Dendritic cell treated with granulocyte-macrophage colony-stimulating factor and Interleukin-4, amounts not matched to agents 40 ng/mL and 50 ng/mL, for 4 days (primary cell): ENCODE results near the gene ABCG2.
"Not testable (repeated sequence)": the region's sequence is repeated elsewhere in the genome, so short reads cannot be mapped to it uniquely, and the experiment has no call there.

Experiments
- H3K27ac Mint-ChIP-seq: one replicate; pipeline ENCODE4 v1.8.0; 2022; ENCODE audit warnings: mild to moderate bottlenecking, mixed read lengths
- H3K27me3 Mint-ChIP-seq: one replicate; pipeline ENCODE4 v1.8.0; 2022; ENCODE audit warnings: mild to moderate bottlenecking, mixed read lengths
- H3K36me3 Mint-ChIP-seq: one replicate; pipeline ENCODE4 v1.8.0; 2022; ENCODE audit warnings: low read depth, mixed read lengths
- H3K4me1 Mint-ChIP-seq: one replicate; pipeline ENCODE4 v1.8.0; 2022; ENCODE audit warnings: low read depth, mixed read lengths
- H3K4me3 Mint-ChIP-seq: one replicate; pipeline ENCODE4 v1.8.0; 2022; ENCODE audit warnings: mild to moderate bottlenecking, moderate library complexity, mixed read lengths
- H3K9me3 Mint-ChIP-seq: one replicate; pipeline ENCODE4 v1.8.0; 2022; ENCODE audit warnings: mixed read lengths
- intact Hi-C: fragments of 100-400 bp; cut with micrococcal nuclease; formaldehyde crosslinking; loops from one replicate; pipeline ENCODE4 v1.15.0; 2022

The ABCG2 gene

DNA sequence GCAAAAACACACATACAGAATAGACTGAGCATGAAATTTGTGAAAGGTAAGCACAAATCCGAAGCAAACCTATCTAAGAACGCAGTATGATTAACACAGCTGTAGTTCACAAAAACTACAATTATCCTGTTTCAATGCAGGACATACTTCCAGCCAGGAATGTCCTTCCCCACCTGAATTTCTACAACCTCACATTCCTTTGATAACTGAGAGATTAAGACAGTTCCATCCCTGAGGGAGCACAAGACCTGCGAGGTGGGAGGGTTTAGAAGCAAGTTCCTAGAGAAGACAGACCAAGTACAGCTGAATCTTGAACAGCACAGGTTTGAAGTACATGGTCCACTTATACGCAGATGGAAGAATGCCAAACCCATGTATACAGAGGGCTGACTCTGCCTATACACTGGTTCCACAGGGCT lies 10.6 kb downstream of the ABCG2 start:
- intact Hi-C loops, result no loop called here
- Mint-ChIP-seq H3K27ac (no peak overlapping the region), H3K4me1 (no peaks in the 10 kb centered on the region)

DNA sequence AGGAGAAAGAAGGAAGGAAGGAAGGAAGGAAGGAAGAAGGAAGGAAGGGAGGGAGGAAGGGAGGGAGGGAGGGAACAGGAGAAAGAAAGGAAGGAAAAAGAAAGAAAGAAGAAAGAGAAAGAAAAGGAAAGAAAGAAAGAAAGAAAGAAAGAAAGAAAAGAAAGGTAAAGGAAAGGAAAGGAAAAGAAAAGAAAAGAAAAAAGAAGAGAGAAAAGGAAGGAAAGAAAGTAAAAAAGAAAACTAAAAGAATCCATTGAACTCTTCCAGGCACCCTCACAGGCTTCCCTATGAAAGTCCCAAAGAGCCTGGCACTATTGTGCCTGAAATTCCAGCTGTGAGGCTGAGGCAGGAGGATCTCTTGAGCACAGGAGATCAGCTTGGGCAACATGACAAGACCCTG lies 11.5 kb downstream of the ABCG2 start:
- no peak overlapping the region for H3K27ac Mint-ChIP-seq
- peaks cover 12% of the 10 kb centered on the region for H3K27me3 Mint-ChIP-seq
- no peaks in the 10 kb centered on the region for H3K9me3 Mint-ChIP-seq
- intact Hi-C loops, result no loop called here
- H3K36me3 Mint-ChIP-seq, result no peaks in the 10 kb centered on the region
- H3K4me3 Mint-ChIP-seq, result no peak overlapping the region
- no peaks in the 10 kb centered on the region for H3K4me1 Mint-ChIP-seq

More for the DNA sequence above, 10.6 kb downstream of the ABCG2 start:
- Mint-ChIP-seq H3K27me3 (peaks cover 12% of the 10 kb centered on the region), H3K9me3 (no peaks in the 10 kb centered on the region), H3K4me3 (no peak overlapping the region), H3K36me3 (no peaks in the 10 kb centered on the region)

DNA sequence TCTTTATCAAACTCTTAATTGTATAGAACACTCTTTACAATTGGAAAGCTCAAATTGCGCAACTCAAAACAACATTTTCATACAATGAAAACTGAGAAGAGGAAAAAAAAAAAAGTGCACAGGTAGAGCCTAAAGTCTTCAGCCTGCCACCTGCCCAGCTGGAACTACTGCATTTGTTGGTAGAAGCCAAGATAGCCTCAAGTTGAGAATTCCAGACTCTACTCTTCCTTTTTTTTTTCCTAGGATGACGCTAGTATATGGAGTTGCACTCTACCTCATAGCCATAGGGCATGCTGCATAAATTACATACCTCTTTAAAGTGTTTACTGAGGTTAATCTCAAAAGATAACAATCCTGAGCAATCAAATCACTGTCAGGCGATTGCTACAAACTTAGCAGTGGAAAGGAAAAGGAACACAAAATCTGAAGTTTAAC lies 13.6 kb downstream of the ABCG2 start:
- H3K9me3 Mint-ChIP-seq, result no peaks in the 10 kb centered on the region
- intact Hi-C loops, result no loop called here
- H3K4me3 Mint-ChIP-seq, result no peak overlapping the region
- no peaks in the 10 kb centered on the region for H3K4me1 Mint-ChIP-seq
- no peaks in the 10 kb centered on the region for H3K36me3 Mint-ChIP-seq
- H3K27me3 Mint-ChIP-seq, result peaks cover 12% of the 10 kb centered on the region
- no peak overlapping the region for H3K27ac Mint-ChIP-seq

DNA sequence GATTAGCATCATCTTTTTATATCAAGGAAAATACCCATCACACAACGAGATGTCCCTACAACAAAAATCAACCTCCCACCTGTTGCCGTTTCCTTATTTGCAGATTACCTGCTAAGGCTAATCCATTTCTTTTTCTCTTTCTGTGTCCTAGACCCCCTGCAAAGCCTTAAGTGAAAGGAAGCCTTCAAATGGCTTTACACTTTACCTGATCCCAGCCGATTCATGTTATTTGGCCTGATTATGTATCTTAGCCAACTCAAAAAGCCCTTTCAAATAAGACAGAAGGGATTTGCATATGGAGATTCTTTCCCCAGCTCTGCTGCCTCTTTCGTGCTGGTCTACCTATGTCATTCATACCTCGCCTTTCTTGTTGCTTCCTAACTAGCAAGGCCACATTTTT lies 14.4 kb downstream of the ABCG2 start:
- Mint-ChIP-seq H3K36me3 (no peaks in the 10 kb centered on the region), H3K4me1 (no peaks in the 10 kb centered on the region), H3K9me3 (no peaks in the 10 kb centered on the region), H3K27ac (no peak overlapping the region), H3K4me3 (no peak overlapping the region), H3K27me3 (peaks cover 12% of the 10 kb centered on the region)
- intact Hi-C loops, result no loop called here

DNA sequence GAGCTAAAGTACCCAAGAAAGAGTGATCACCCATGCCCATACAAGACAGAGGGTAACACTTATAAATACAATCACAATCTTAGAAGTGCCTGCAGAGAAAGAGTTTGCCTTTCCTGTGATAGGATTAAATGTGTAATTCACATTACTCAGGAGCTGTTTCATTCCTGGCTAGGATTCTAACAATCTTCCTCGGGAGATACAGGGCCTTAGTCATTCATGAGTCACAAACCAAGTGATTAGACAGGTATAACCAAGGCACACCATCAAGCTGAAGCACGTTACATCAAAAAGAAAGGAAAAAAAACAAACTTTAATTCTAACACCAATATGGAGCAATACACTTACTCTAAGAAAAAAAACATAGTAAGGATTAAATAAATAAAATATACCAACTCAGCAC lies 14.9 kb downstream of the ABCG2 start:
- no peak overlapping the region for H3K4me3 Mint-ChIP-seq
- H3K27ac Mint-ChIP-seq, result no peak overlapping the region
- intact Hi-C loops, result no loop called here
- no peaks in the 10 kb centered on the region for H3K36me3 Mint-ChIP-seq
- no peaks in the 10 kb centered on the region for H3K4me1 Mint-ChIP-seq
- peaks cover 12% of the 10 kb centered on the region for H3K27me3 Mint-ChIP-seq
- H3K9me3 Mint-ChIP-seq, result no peaks in the 10 kb centered on the region

DNA sequence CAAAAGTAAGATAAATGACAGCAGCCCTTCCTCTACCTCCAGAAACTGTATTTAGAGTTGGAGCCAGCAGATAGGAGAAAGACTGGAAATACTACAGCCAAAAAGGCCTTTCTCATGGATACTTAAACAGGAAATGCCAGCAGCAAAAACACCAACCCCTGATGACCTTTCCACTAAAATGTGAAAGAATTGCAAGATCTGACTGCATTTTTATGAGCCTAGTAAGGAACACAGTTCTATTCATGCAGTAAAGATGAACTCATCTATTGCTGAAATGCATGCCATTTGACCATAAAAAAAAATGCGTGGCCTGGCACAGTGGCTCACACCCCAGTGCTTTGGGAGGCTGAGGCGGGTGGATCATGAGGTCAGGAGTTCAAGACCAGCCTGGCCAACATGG lies 19.9 kb downstream of the ABCG2 start:
- H3K27me3 Mint-ChIP-seq, result peaks cover 2% of the 10 kb centered on the region
- H3K9me3 Mint-ChIP-seq, result no peaks in the 10 kb centered on the region
- no peak overlapping the region for H3K27ac Mint-ChIP-seq
- H3K4me1 Mint-ChIP-seq, result no peaks in the 10 kb centered on the region
- no peak overlapping the region for H3K4me3 Mint-ChIP-seq
- intact Hi-C loops, result no loop called here
- no peaks in the 10 kb centered on the region for H3K36me3 Mint-ChIP-seq

DNA sequence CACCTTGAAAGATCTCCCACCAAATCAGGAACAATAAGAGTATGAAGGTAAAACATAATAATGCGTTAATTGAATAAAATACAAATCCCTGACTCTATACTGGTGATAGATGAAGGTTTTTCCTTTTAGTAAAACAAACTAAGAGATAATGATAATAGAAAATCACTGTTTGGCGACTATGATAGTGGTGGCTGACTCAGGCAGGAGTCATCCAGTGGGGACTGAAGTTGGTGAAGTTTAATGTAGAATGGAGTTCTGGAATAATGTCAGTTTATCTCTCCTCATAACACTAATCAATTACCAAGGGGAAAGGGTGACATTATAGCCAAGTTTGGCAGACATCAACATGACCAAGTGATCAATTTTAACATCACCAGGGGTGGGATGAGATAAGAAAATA lies 21.3 kb downstream of the ABCG2 start:
- no peak overlapping the region for H3K4me3 Mint-ChIP-seq
- H3K4me1 Mint-ChIP-seq, result no peaks in the 10 kb centered on the region
- peaks cover 2% of the 10 kb centered on the region for H3K27me3 Mint-ChIP-seq
- intact Hi-C loops, result no loop called here
- H3K27ac Mint-ChIP-seq, result no peak overlapping the region
- no peaks in the 10 kb centered on the region for H3K9me3 Mint-ChIP-seq
- no peaks in the 10 kb centered on the region for H3K36me3 Mint-ChIP-seq

DNA sequence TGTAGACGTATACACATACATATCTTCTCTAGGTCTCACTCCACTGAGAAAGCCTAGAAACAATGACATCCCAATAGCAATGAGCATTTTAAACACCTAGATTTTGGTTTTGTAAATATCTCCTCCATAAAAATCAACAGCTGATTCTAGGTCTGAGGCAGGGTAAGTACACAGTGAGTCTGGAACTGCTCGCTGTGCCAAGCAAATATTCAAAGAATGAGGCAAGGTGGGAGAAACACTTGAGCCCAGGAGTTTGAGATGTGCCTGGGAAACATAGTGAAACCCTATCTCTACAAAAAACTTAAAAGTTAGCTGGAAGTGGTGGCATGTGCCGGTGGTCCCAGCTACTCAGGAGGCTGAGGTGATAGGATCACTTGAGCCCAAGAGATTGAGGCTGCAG lies 22.2 kb downstream of the ABCG2 start:
- Mint-ChIP-seq H3K27me3 (peaks cover 2% of the 10 kb centered on the region), H3K4me3 (no peak overlapping the region)
- intact Hi-C loops, result no loop called here

DNA sequence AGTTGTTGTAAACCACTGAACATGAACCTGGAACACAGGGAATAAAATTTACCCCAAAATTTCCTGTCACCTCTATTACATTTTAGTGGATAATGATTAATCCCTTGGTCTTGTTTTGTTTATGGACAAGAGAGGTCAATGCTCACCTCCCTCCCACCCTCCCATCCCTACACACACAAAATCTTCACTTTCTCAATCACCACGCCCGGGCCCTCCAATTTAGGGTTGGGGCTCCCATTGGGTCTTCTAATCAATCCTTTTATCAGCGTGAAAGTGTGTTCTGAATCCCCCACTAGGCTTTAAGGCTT lies 23.1 kb downstream of the ABCG2 start:
- intact Hi-C loops, result no loop called here
- Mint-ChIP-seq H3K36me3 (no peaks in the 10 kb centered on the region), H3K9me3 (no peaks in the 10 kb centered on the region), H3K27me3 (peaks cover 2% of the 10 kb centered on the region), H3K4me3 (no peak overlapping the region), H3K27ac (no peak overlapping the region), H3K4me1 (peaks cover 9% of the 10 kb centered on the region)

More for the DNA sequence above, 22.2 kb downstream of the ABCG2 start:
- no peaks in the 10 kb centered on the region for H3K9me3 Mint-ChIP-seq
- H3K4me1 Mint-ChIP-seq, result no peaks in the 10 kb centered on the region
- H3K36me3 Mint-ChIP-seq, result no peaks in the 10 kb centered on the region
- no peak overlapping the region for H3K27ac Mint-ChIP-seq

DNA sequence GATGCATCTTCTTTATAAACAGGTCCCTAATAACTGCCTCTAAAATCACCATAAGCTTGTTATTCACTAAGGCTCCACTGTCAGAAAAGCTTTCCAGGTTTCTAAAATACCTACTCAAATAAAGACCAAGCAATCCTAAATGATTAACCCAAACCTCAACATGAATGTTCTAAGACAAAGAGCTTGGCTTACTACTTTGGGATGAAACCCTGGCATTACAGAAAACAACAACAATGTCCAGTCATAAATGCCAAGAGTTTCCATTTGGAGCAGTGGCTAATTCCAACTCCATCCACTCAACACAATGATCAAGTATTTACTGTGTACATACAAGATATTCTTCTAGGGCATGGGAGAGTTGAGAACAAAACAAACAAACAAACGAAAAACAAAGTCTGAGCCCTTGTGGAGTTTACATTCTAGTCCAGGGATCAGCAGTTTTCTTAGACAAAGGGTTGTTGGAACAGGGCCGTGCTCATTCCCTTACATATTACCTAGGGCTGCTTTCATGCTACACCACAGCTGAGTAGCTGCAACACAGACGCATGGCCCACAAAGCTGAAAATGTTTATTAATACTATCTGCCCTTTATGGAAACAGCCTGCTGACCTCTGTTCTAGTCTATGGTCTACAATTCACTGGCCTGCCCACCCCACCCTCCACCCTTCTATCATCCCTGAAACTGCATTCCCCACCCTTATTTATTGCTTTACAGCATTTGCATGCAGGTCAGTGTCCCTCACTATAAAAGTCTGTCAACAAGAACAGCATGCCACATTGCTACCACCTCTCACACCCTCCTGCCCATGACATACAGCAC lies 23.7 kb downstream of the ABCG2 start:
- H3K9me3 Mint-ChIP-seq, result no peaks in the 10 kb centered on the region
- intact Hi-C loops, result no loop called here
- H3K4me3 Mint-ChIP-seq, result no peak overlapping the region
- peaks cover 13% of the 10 kb centered on the region for H3K4me1 Mint-ChIP-seq
- H3K36me3 Mint-ChIP-seq, result no peaks in the 10 kb centered on the region
- H3K27ac Mint-ChIP-seq, result no peak overlapping the region
- H3K27me3 Mint-ChIP-seq, result peaks cover 2% of the 10 kb centered on the region

DNA sequence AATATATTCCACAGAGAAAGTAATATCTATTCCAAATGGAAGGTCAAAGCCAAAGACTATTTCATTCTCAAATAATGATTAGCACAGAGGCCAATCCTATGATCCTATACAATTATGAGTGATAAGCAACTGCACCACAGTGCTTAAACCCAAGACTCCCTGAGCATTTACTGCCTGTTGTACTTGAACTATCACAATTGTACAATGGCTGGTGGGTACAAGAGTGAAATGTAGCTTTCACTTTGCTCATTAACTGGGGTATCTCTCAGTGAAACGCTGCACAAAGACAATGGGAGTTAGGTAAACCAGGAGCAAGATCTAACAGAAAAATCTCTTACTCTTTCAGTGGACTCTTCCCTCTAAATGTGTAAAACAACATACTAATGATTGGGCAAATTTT lies 24.3 kb downstream of the ABCG2 start:
- H3K4me1 Mint-ChIP-seq, result peaks cover 17% of the 10 kb centered on the region
- H3K4me3 Mint-ChIP-seq, result no peak overlapping the region
- no peaks in the 10 kb centered on the region for H3K36me3 Mint-ChIP-seq
- intact Hi-C loops, result no loop called here
- no peak overlapping the region for H3K27ac Mint-ChIP-seq
- peaks cover 2% of the 10 kb centered on the region for H3K27me3 Mint-ChIP-seq
- H3K9me3 Mint-ChIP-seq, result no peaks in the 10 kb centered on the region

DNA sequence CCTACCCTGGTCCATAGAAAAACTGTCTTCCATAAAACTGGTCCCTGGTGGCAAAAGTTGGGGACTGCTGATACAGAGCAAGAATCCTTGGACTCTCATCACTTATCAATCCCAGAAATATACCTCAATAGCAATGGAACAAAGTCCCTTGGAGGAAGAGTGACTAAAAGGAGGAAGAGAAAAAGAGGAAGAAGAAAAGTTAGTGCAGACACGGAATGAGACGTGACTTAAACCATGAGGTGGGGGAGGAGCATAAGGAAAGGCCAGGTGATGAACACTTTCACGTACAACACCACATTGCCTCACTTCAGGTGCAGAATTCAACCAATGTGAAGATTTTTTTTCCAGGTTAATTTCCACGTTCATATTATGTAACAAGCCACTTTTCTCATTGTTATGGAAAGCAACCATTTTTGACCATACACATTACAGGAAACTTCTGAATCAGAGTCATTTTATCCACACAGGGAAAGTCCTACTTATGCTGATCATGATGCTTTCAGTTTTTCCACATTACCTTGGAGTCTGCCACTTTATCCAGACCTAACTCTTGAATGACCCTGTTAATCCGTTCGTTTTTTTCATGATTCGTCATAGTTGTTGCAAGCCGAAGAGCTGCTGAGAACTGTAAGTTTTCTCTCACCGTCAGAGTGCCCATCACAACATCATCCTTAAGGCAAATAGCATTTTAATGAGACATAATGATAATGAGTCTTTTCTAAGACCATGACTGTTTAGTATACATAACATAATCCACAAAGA lies 27.7 kb downstream of the ABCG2 start:
- Mint-ChIP-seq H3K27ac (no peak overlapping the region), H3K27me3 (no peaks in the 10 kb centered on the region), H3K4me3 (no peak overlapping the region), H3K9me3 (no peaks in the 10 kb centered on the region), H3K36me3 (no peaks in the 10 kb centered on the region), H3K4me1 (peaks cover 17% of the 10 kb centered on the region)
- intact Hi-C loops, result no loop called here

DNA sequence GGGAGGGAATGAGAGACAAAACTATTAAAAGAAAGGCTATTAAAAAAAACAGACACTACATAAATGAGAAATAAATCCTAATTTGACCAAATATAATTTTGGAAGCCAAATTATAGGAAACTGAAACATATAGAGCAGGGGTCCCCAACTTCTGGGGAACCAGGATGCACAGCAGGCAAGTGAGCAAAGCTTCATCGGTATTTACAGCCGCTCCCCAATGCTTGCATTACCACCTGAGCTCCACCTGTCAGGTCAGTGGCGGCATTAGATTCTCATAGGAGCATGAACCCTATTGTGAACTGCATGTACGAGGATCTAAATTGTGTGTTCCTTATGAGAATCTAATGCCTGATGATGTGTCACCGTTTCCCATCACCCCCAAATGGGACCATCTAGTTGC lies 28.4 kb downstream of the ABCG2 start:
- Mint-ChIP-seq H3K27ac (no peak overlapping the region), H3K4me3 (no peak overlapping the region), H3K27me3 (no peaks in the 10 kb centered on the region), H3K9me3 (peaks cover under 1% of the 10 kb centered on the region), H3K4me1 (peaks cover 17% of the 10 kb centered on the region), H3K36me3 (no peaks in the 10 kb centered on the region)
- intact Hi-C loops, result no loop called here

DNA sequence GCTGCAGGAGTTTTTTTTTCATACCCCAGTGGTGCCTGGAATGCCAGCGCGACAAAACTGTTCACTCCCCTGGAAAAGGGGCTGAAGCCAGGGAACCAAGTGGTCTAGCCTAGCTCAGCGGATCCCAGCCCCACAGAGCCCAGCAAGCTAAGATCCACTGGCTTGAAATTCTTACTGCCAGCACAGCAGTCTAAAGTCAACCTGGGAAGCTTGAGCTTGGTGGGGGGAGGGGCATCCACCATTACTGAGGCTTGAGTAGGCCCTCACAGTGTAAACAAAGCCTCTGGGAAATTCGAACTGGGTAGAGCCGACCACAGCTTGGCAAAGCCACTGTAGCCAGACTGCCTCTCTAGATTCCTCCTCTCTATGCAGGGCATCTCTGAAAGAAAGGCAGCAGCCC lies 36.2 kb downstream of the ABCG2 start:
- H3K4me1 Mint-ChIP-seq, intact Hi-C loops, H3K27ac Mint-ChIP-seq, H3K4me3 Mint-ChIP-seq, H3K27me3 Mint-ChIP-seq: not testable (repeated sequence)
- peaks cover 37% of the 10 kb centered on the region for H3K9me3 Mint-ChIP-seq
- peaks cover 11% of the 10 kb centered on the region for H3K36me3 Mint-ChIP-seq
